GM12865 (cell line): ENCODE results near the gene GALNT2.
A peak's percentile ranks its signal among the peaks of the same experiment; 100 is the strongest.

Source experiments
- DNase-seq: peaks from one replicate; pipeline ENCODE4 v3.0.0; 2010; ENCODE audit warnings: low read depth
- H3K4me3 ChIP-seq: 2 replicates; pipeline ENCODE4 v1.5.1; 2011; ENCODE audit warnings: mild to moderate bottlenecking, low read depth, low read length, control low read depth
- CTCF ChIP-seq: IDR thresholded peaks from 2 replicates; pipeline ENCODE4 v1.5.1; 2011; ENCODE audit warnings: low read length, control low read depth, low read depth, inconsistent platforms; ENCODE audit not compliant: insufficient read depth; ENCODE audit errors: missing control alignments

Gene GALNT2

GRCh38 chr1:230108580-230108979, 41.5 kb downstream of the GALNT2 start:
- H3K4me3 ChIP-seq: no peak overlapping the region
- no peak for TF ChIP-seq CTCF
- DNase-seq: no peak

DNA sequence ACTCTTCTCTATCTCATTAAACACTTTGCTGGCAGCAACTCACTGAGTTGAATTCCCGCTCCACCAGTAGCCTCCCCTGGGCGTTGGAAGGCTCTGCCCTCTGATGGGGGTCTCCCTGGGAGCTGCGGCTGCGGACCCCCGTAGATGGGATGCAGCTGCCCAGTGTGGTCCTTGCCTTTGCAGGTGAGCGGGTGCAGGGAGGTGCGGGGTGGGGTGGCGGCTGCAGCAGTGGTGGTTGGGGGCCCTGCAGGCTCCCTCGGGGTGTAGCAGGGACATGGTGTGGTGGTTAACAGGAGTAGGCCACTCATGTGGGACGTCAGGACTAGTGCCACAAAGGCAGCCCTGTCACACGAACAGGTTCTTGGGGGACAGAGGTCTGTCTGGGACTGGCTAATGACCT, 42.0 kb downstream of the GALNT2 start:
- no peak for TF ChIP-seq CTCF
- H3K4me3 ChIP-seq: no peak overlapping the region
- peak; percentile 21 for DNase-seq

DNA sequence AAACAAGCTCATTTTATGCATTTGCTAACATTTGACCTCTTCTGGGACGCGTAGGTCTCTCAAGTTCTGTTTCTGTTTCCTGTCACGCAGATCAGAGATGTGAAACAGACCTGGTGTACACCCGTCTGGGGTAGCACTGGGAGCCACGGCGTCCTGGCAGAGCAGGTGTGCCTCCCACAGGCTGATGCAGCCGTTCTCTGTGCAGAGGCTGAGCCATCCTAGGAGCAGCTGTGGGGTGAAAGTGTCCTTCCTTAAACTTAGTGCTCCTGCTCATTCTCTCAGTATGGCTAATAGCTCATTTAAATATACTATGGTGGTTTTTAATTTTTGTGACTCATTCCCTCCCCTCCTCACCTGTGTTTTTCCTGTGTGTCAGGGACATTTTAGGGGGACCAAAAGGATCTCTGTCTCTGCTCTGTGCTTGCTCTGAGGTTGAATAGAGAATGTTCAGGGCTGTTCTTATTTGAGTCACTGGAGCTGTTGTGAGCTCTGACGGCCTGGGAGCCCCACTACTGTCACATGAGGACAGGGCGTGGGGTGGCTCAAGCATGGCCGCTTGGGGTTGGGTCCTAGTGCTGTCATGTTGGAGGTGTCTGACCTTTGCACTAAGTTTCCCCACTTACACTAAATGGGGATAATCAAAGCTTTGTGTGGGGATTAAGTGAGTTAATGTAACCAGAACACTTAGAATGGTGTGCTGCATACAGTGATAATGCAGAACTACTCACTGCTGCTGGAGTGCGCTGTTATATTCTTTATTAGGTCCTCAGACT, 43.0 kb downstream of the GALNT2 start:
- no peak overlapping the region for H3K4me3 ChIP-seq
- no peak for TF ChIP-seq CTCF

DNA sequence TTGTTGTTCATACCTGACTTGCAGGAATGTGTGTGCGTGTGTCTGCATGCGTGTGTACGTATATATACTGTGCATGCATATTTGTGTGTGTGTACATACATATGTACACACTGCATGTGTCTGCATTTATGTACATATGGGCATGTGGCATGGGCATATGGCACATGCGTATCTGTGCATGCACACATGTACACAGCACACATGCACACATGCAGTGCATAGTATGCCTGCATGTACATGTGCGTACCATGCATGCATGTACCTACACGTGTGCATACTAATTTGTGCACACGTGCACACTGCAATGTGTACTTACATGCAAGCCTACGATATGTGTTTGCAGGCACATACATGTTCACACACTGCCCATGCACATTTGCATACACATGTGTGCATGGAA, 43.9 kb downstream of the GALNT2 start:
- no peak overlapping the region for H3K4me3 ChIP-seq
- no peak for DNase-seq
- no peak for TF ChIP-seq CTCF

More for the DNA sequence above, 43.0 kb downstream of the GALNT2 start:
- peak; percentile 98 for DNase-seq

DNA sequence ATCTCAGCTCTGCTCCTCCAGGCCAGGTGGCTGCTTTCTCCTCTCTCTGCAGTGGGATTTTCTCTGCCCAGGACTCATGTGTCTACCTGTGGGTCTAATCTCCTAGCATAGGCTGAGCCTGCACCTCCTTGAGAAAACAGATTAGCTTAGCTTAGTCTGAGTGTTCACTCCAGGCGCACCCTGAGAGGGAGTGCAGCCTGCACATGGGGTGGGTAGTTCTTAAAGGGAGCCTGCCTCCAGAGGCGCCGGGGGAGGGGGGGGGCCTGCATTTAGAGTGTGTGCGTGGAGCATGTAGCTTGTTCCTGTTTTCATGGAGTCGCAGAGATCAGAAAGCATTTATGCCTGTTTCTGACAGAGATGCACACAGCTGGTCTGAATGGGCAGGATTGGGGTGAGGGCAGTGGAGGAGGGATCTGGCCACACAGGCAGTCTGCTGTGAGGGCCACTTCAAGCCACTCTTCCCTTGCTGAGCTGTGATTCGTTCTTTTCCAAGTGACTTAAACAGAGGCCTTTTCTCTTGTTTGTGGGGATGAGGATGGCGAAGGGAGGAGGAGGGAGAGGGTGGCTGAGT, 45.2 kb downstream of the GALNT2 start:
- no peak overlapping the region for H3K4me3 ChIP-seq
- TF ChIP-seq CTCF: no peak
- DNase-seq: no peak

DNA sequence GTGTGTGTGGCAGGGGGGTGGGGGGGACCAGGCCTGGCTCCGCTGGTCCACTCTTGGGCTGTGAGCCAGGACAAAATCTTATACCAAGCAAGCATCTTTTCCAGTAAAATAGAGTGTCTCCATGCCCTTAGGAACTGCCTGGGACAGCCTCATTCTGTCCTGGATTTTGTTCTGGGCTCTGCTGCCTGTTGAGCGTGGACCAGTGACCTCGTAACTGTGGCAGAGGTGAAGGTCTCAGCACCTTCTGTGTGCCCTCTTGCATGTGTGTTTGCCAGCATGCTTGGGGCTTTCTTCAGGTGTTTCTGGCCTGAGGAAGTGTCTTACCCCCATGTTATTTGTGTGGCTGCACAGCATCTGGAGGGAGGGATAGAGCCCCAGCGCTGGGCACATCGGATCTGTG, 45.7 kb downstream of the GALNT2 start:
- H3K4me3 ChIP-seq: no peak overlapping the region
- no peak for TF ChIP-seq CTCF
- DNase-seq: no peak

GRCh38 chr1:230113235-230113592, 46.2 kb downstream of the GALNT2 start:
- no peak overlapping the region for H3K4me3 ChIP-seq
- TF ChIP-seq CTCF: no peak
- DNase-seq: no peak
